Stimulated activated CD8-positive, alpha-beta memory T cell treated with anti-CD3 and anti-CD28 coated beads, Interleukin-4, amount 100 ng/mL, for 24 hours (primary cell): ENCODE measurements around the gene SLITRK3.

Experiments
- DNase-seq: peaks from one replicate; pipeline ENCODE4 v3.0.0-alpha.2; 2020; ENCODE audit warnings: low read depth

SLITRK3 gene

GRCh38 chr3:165195640-165196576 lies at the start of gene SLITRK3:
TSS of gene SLITRK3 (minus strand) at chr3:165196384. CDS start at chr3:165190830, 5,554 bp downstream.
- no peak for DNase-seq

- no peak for DNase-seq
These were observed 47.4 kb upstream of the SLITRK3 start for GRCh38 chr3:165243597-165243996.

- DNase-seq: no peak
These were observed 37.5 kb upstream of the SLITRK3 start for GRCh38 chr3:165233501-165234195.

- no peak for DNase-seq
These were observed 29.4 kb upstream of the SLITRK3 start for GRCh38 chr3:165225604-165226003.

- DNase-seq: no peak
These were observed 21.6 kb upstream of the SLITRK3 start for GRCh38 chr3:165217739-165218138.

GRCh38 chr3:165212580-165212979 lies 16.4 kb upstream of the SLITRK3 start:
- DNase-seq: no peak

GRCh38 chr3:165211721-165212120 lies 15.5 kb upstream of the SLITRK3 start:
- no peak for DNase-seq

GRCh38 chr3:165210727-165211126 lies 14.5 kb upstream of the SLITRK3 start:
- no peak for DNase-seq

GRCh38 chr3:165210132-165210531 lies 13.9 kb upstream of the SLITRK3 start:
- no peak for DNase-seq

- DNase-seq: no peak
These were observed 10.5 kb upstream of the SLITRK3 start for GRCh38 chr3:165206454-165207266.

GRCh38 chr3:165204445-165204844 lies 8.3 kb upstream of the SLITRK3 start:
- no peak for DNase-seq

- DNase-seq: no peak
These were observed 6.8 kb upstream of the SLITRK3 start for GRCh38 chr3:165202995-165203394.

GRCh38 chr3:165201964-165202363 lies 5.8 kb upstream of the SLITRK3 start:
- no peak for DNase-seq

- DNase-seq: no peak
These were observed 1.3 kb upstream of the SLITRK3 start for GRCh38 chr3:165197481-165197800.

- DNase-seq: no peak
These were observed 645 bp upstream of the SLITRK3 start for GRCh38 chr3:165196577-165197480.

- DNase-seq: no peak
These were observed 944 bp downstream of the SLITRK3 start for GRCh38 chr3:165195241-165195639.

GRCh38 chr3:165194511-165195240 lies 1.5 kb downstream of the SLITRK3 start:
- DNase-seq: no peak

GRCh38 chr3:165193366-165194254 lies 2.6 kb downstream of the SLITRK3 start:
- DNase-seq: no peak

GRCh38 chr3:165192610-165193192 lies 3.5 kb downstream of the SLITRK3 start:
- no peak for DNase-seq
